Measurements from ENCODE around the gene HPD.

HPD gene

GRCh38 chr12:121810833-121811433, 47.7 kb downstream of the HPD start:
- no peak for DNase-seq (ENCODE audit: low read depth)

DNA sequence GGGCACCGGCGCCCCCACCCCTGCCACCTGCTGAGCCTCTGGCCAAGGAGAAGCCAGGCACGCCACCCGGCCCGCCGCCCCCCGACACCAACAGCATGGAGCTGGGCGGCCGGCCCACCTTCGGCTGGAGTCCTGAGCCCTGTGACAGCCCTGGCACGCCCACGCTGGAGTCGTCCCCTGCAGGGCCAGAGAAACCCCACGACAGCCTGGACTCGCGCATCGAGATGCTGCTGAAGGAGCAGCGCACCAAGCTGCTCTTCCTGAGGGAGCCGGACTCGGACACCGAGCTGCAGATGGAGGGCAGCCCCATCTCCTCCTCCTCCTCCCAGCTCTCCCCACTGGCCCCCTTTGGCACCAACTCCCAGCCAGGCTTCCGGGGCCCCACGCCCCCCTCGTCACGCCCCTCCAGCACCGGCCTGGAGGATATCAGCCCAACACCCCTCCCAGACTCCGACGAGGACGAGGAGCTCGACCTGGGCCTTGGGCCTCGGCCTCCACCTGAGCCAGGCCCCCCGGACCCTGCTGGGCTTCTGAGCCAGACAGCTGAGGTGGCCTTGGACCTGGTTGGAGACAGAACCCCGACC, 48.3 kb downstream of the HPD start:
- DNase-seq (ENCODE audit: low read depth): no peak

DNA sequence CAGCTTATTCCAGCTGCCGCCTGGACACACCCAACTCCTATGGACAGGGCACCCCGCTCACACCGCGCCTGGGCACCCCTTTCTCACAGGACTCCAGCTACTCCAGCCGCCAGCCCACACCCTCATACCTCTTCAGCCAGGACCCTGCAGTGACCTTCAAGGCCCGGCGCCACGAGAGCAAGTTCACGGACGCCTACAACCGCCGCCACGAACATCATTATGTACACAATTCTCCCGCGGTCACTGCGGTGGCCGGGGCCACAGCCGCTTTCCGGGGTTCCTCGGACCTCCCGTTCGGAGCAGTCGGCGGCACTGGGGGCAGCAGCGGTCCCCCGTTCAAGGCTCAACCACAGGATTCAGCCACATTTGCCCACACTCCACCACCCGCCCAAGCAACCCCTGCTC, 48.9 kb downstream of the HPD start:
- DNase-seq (ENCODE audit: low read depth): no peak

- DNase-seq (ENCODE audit: low read depth): no peak
Observed at GRCh38 chr12:121808623-121809022, 50.0 kb downstream of the HPD start.

GRCh38 chr12:121807642-121808347, 50.9 kb downstream of the HPD start:
- DNase-seq (ENCODE audit: low read depth): no peak

DNA sequence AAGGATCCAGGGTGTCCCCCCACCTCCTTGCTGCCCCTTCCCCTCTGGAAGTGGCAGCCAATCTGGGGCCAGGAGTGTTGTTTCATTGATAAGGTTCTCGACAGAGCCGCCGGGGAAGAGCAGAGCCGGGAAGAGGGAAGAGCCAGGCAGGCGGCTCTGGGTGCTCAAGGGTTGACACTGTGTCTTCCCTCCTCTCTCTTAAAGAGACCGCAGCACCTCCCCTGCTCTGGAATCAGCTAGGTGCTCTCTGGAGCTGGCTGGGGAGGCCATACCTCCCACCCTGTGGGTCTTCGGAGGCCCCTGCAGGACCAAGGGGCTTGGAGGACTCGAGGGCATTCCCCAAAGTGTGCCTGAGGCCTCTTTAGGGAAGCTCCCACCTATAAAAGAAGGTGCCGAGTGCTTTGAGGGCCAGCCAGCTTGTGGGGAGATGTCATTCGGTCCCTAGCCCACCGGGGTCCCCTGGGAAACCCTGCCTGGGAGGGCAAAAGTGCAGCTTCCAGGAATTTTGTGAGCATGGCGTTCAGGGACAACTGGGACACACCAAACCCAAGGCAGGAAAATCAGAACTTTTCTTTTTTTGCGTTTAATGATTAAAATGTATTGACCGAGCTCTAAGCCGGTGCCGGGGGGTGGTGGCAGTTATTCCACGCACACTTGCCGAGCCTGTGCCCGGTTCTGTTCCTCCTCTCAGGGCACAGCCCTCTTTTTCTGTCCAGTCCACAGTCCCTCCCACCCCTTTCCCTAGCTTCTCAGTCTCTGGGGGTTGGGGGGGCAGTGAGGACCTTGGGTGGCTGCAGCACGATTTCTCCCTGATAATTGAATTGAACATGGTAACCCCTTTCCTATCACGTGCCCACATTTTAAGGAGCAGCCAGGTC, 51.9 kb downstream of the HPD start:
- no peak for DNase-seq (ENCODE audit: low read depth)

GRCh38 chr12:121806009-121806545, 52.6 kb downstream of the HPD start:
- DNase-seq (ENCODE audit: low read depth): no peak

DNA sequence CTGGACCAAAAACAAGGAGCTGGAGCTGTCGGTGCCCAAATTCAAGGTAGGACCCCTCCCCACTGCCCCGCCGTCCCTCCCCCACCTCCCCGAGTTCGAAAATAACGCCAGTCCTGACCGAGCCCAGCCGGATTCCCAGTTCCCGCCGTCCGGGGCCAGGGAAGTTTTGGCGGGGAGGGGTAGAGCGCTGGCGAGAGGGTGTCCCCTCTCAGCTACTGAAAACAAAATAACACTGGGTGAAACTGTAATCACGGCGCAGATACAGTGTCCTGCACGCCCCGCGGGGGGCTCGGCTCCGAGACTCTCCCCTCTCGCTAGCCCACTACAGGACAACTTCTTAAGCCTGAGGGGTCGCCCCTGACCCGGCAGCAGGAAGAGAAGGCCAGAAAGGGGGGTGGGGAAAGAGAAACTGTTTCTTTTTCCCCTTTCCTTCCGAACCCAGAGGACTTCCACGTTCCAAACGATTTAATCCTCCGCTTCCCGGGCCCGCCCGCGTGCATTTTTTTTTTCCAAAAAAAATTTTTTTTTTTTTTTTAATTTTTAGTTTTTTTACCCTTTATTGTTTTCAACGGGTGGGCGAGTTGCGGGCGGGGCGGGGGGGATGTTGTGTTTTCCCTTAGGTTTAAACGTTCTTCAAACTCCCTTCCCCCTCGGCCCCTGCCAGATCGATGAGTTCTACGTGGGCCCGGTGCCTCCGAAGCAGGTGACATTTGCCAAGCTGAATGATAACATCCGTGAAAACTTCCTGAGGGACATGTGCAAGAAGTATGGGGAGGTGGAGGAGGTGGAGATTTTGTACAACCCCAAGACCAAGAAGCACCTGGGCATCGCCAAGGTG, 53.3 kb downstream of the HPD start:
- no peak for DNase-seq (ENCODE audit: low read depth)

DNA sequence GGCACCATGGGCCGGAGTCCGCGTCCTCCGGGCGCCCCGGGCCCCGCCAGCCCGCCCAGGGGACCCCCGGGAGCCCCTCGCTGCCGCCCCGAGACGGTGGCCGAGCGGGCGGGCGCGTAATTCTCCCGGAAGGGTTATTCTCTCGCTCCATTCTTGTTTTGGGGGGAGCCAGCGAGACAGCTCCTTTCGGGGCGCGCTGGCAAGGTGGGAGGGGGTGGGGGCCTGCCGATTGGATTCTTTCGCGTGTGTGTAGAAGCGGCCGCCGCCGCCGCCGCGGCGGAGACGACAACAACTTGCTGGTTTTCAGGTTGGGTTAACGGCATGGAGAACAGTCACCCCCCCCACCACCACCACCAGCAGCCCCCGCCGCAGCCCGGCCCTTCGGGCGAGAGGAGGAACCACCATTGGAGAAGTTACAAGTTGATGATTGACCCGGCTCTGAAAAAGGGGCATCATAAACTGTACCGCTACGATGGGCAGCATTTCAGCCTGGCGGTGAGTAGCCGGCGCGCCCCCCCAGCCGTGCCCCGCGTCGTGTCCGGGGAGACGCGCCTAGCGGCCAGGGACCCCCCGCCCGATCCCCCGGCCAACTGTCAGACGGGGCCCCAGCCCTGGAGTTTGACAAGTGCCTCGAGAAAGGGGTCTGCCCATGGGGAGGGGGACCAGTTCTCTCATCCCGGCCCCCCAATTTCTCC, 54.1 kb downstream of the HPD start:
- DNase-seq (ENCODE audit: low read depth): no peak

DNA sequence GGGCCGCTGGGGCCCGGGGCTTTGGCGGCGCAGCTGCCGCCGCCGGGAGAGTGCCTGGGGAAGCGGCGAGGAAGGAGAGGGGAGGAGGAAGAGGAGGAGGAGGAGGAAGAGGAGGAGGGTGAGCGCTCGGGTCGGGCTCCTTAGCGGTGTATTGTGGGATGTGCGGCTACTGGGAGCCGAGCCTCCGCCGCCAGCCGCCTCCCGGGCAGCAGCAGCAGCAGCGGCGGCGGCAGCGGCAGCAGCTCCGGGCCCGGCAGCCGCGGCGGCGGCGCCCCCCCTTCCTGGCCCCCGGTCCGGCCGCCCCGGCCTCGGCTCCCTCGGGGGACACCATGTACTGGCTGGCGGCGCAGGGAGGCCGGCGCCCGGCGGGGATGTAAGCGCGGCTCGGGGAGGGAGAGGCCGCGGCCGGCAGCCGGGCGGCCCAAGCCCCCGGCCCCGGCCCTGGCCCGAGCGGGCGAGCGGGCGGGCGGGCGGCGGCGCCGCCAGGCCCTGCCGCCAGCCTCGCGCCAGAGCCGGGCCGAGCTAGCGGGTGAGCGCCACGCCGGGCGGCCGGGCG, 54.7 kb downstream of the HPD start, which contains the start of gene SETD1B:
Gene SETD1B, plus strand, starts transcription at position 149 of the 556 bp plus-strand sequence. CDS start 729 bp downstream, outside the sequence.
- no peak for DNase-seq (ENCODE audit: low read depth)

- DNase-seq (ENCODE audit: low read depth): no peak
Observed at GRCh38 chr12:121802843-121803698, 55.6 kb downstream of the HPD start.

GRCh38 chr12:121802485-121802842, 56.2 kb downstream of the HPD start:
- no peak for DNase-seq (ENCODE audit: low read depth)

DNA sequence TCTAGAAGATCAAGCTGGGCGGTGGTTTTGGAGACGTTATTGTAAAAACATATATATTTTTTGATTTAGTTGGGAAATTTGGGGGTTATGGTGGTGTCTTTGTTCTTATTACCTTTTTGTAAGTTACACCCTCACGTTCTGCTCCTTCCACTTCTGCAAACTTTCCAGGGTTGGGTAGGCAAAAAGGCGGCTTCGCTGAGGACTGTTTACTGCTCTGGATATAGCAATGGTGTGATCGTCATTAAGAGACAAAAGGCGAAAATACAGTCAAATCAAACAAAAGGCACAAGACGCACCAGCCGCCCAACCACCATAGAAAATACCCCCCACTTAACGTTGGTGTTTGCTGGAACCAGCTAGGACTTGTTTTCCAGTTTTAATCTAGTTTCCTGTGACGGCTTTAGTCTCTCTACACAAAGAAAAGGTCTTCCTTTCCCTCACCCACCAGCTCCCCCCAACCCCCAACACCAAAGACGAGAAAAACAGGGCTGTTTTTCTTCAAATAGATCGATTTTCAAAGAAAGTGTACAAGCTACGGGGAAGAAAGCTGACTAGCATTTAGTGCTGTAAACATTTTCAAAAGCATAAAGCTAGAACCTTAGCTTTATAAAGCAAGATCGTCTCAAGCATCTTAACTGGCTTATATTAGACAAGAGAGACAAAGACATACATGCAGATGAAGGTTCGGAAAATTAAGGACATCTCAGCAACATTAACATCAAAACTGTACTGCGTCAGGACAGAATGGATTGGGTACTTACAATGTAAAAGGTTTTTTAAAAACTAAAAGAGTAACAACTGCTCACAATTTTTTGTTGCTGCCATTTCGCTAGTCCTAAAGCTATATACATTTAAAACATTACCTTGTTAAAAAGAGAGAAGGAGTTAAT, 56.8 kb downstream of the HPD start:
- DNase-seq (ENCODE audit: low read depth): no peak

GRCh38 chr12:121800694-121801594, 57.7 kb downstream of the HPD start:
- no peak for DNase-seq (ENCODE audit: low read depth)

GRCh38 chr12:121799842-121800693, 58.6 kb downstream of the HPD start:
- no peak for DNase-seq (ENCODE audit: low read depth)

DNA sequence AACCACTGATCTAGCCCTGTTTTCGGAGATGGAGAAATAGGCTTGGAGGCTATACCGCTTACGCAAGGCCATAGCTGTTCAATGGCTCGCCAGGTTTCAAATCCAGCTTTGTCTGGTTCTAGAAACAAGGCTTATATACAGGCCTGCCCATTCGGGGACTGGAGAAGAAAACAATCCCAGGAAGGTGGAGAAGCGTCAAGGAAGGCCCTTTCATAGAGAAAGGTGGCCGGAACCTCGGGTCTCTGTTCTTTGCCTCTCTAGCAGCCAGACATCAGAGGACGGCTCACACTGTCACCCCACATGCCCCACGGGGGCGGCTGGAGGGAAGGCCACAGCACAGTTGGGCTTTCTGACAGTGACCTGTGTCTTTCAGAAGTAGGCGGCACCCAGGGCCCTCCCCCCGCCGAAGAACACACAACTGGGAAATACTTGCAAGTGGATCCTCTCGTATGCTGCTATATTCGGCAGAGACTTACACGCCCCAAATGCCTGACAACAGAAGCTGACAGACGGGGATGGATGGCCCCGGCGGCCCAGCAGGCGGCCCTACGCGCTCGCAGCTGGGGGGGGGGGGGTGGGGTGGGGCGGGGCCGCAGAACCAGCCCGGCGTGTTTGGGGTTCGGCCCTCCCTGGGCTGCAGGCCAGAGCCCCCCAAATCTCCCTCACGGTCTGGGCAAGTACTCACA, 59.4 kb downstream of the HPD start:
- no peak for DNase-seq (ENCODE audit: low read depth)
